Loucy (cell line): ENCODE results near the gene SPRY4.
A peak's percentile ranks its signal among the peaks of the same experiment; 100 is the strongest.

Source experiments
- H2AFZ ChIP-seq: fragments of 200-600 bp; sonication (generic); 2 replicates; pipeline ENCODE4 v1.6.0; 2016; ENCODE audit warnings: antibody characterized with exemption, mild to moderate bottlenecking, low read length, moderate library complexity
- H3F3A ChIP-seq: fragments of 200-600 bp; 2 replicates; pipeline ENCODE4 v1.6.0; 2016; ENCODE audit warnings: antibody characterized with exemption, low read depth, mild to moderate bottlenecking
- H3K27me3 ChIP-seq: fragments of 200-600 bp; sonication (generic); 2 replicates; pipeline ENCODE4 v1.6.1; 2014; ENCODE audit warnings: low read length, mild to moderate bottlenecking; ENCODE audit not compliant: insufficient read depth, poor library complexity, severe bottlenecking
- H3K36me3 ChIP-seq: fragments of 200-600 bp; sonication (generic); 2 replicates; pipeline ENCODE4 v1.6.1; 2016; ENCODE audit warnings: low read length; ENCODE audit not compliant: insufficient read depth
- H3K4me1 ChIP-seq: fragments of 200-600 bp; sonication (generic); 2 replicates; pipeline ENCODE4 v1.5.1; 2014; ENCODE audit warnings: low read length, mild to moderate bottlenecking; ENCODE audit not compliant: insufficient read depth, poor library complexity, severe bottlenecking
- H3K4me2 ChIP-seq: fragments of 200-600 bp; sonication (generic); 2 replicates; pipeline ENCODE4 v1.6.0; 2014; ENCODE audit warnings: antibody characterized with exemption, low read length, low read depth, mild to moderate bottlenecking; ENCODE audit not compliant: poor library complexity, severe bottlenecking
- H3K4me3 ChIP-seq: fragments of 200-600 bp; sonication (generic); 2 replicates; pipeline ENCODE4 v1.5.1; 2014; ENCODE audit warnings: low read length, mild to moderate bottlenecking, mixed read lengths; ENCODE audit not compliant: poor library complexity, severe bottlenecking
- H3K79me2 ChIP-seq: fragments of 200-600 bp; sonication (generic); 2 replicates; pipeline ENCODE4 v1.6.1; 2014; ENCODE audit warnings: low read length; ENCODE audit not compliant: insufficient read depth
- H3K9ac ChIP-seq: fragments of 200-600 bp; sonication (generic); 2 replicates; pipeline ENCODE4 v1.6.0; 2014; ENCODE audit warnings: mild to moderate bottlenecking, low read depth, low read length, moderate library complexity; ENCODE audit not compliant: poor library complexity, severe bottlenecking
- H3K9me2 ChIP-seq: fragments of 200-600 bp; sonication (generic); replicated peaks from 2 replicates; pipeline ENCODE4 v1.6.1; 2016; ENCODE audit warnings: low read depth, low read length, mixed read lengths
- H3K9me3 ChIP-seq: fragments of 200-600 bp; sonication (generic); 2 replicates; pipeline ENCODE4 v1.6.1; 2014; ENCODE audit warnings: mild to moderate bottlenecking, antibody characterized with exemption, low read length, low read depth; ENCODE audit not compliant: insufficient read depth
- H4K20me1 ChIP-seq: fragments of 200-600 bp; sonication (generic); 2 replicates; pipeline ENCODE4 v1.6.0; 2014; ENCODE audit warnings: antibody characterized with exemption, low read length, mild to moderate bottlenecking; ENCODE audit not compliant: insufficient read depth, poor library complexity, severe bottlenecking
- EZH2phosphoT487 ChIP-seq: fragments of 200-600 bp; IDR thresholded peaks from 2 replicates; pipeline ENCODE4 v1.6.1; 2018; ENCODE audit warnings: antibody characterized with exemption, mild to moderate bottlenecking, moderate library complexity, borderline replicate concordance
- TF ChIP-seq, protein P1 (sequence below): fragments of 200-600 bp; sonication (generic); conservative IDR thresholded peaks from 2 replicates; pipeline ENCODE4 v1.5.1; 2014; ENCODE audit warnings: mild to moderate bottlenecking, antibody characterized with exemption, low read length

Gene SPRY4

DNA sequence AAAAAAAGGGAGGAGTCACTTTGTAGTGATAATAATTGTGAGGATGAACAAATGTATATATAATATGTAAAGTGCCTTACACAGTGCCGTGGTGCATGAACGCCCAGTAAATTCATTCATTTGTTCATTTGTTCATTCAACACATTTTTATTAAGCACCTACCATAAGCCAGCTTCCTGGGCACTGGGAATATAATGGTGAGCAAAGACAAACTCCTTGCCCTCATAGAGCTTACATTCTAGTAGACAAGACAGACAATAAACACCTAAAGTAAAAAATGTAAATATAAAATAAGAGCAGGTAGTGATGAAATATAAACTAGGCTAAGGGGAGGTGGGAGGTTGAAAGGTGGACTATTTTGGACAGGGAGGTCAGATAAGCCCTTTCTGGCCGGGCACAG is 32.0 kb downstream of the SPRY4 start:
- no peaks in the 10 kb centered on the region for H3F3A ChIP-seq
- no peaks in the 10 kb centered on the region for H3K9me3 ChIP-seq
- H2AFZ ChIP-seq: no peak overlapping the region
- no peaks in the 10 kb centered on the region for H3K27me3 ChIP-seq
- H4K20me1 ChIP-seq: no peaks in the 10 kb centered on the region
- H3K9me2 ChIP-seq: no peaks in the 10 kb centered on the region
- H3K4me3 ChIP-seq: no peak overlapping the region
- no peak overlapping the region for H3K9ac ChIP-seq
- H3K4me1 ChIP-seq: peaks cover 10% of the 10 kb centered on the region
- TF ChIP-seq, protein P1, sequence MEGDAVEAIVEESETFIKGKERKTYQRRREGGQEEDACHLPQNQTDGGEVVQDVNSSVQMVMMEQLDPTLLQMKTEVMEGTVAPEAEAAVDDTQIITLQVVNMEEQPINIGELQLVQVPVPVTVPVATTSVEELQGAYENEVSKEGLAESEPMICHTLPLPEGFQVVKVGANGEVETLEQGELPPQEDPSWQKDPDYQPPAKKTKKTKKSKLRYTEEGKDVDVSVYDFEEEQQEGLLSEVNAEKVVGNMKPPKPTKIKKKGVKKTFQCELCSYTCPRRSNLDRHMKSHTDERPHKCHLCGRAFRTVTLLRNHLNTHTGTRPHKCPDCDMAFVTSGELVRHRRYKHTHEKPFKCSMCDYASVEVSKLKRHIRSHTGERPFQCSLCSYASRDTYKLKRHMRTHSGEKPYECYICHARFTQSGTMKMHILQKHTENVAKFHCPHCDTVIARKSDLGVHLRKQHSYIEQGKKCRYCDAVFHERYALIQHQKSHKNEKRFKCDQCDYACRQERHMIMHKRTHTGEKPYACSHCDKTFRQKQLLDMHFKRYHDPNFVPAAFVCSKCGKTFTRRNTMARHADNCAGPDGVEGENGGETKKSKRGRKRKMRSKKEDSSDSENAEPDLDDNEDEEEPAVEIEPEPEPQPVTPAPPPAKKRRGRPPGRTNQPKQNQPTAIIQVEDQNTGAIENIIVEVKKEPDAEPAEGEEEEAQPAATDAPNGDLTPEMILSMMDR: no peak
- no peak for TF ChIP-seq EZH2phosphoT487
- no peaks in the 10 kb centered on the region for H3K79me2 ChIP-seq
- no peaks in the 10 kb centered on the region for H3K36me3 ChIP-seq
- H3K4me2 ChIP-seq: no peak overlapping the region

DNA sequence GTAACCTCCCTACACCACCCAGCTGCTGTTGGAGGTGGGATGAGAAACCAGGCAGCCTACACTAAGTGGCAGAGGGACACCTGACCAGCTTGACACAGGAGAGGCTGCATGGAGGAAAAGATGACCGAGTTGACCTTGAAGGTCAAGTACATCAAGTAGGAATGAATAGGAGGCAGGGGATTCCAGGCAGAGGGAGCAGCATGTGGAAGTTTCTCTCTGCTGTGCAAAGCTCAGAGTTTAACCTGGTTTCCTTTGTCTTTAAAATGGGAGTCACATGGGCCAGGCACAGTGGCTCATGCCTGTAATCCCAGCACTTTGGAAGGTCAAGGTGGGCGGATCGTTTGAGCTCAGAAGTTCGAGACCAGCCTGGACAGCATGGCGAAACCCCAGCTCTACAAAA is 32.6 kb downstream of the SPRY4 start:
- Histone ChIP-seq H3K4me1 (peaks cover 10% of the 10 kb centered on the region), H4K20me1 (no peaks in the 10 kb centered on the region)

DNA sequence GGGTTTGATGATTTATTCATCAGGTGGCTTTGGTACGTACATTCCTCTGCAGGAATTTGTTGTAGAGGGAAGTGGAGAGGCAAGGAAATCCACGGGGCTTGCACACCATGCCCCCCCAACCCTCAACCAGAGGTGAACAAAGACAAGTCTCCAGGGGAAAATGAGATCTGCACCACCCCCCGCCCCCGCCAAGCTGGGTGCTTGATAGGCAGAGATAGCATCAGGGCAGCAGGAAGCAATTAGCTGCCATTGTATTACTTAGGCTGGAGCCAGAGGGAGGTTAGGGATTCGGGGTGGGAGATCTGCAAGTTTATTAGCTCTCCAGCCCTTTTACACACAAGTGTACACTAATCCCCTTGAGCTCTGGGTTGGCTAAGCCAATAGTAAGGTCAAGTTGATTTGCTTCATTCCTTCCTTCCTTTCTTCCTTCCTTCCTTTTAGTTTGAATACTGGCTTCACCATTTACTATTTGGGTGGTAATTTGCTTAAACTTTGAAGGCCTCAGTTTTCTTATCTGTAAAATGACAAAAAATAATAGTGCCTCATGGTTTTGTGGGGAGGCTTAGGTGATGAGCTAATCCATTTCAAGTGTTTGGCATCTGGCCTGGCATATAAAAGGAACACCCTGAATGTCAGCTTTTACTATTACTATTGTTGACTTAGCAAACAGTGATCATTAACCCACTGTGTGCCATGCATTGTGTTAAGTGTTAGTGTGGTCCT is 34.1 kb downstream of the SPRY4 start:
- H2AFZ ChIP-seq: no peak overlapping the region
- H3K9me3 ChIP-seq: no peaks in the 10 kb centered on the region
- H3K9me2 ChIP-seq: no peaks in the 10 kb centered on the region
- H3K27me3 ChIP-seq: no peaks in the 10 kb centered on the region
- H3K4me2 ChIP-seq: peak overlapping the region; percentile 12
- H3F3A ChIP-seq: no peaks in the 10 kb centered on the region
- H3K79me2 ChIP-seq: no peaks in the 10 kb centered on the region
- TF ChIP-seq EZH2phosphoT487: no peak
- TF ChIP-seq, protein P1: no peak
- peaks cover 10% of the 10 kb centered on the region for H3K4me1 ChIP-seq
- no peak overlapping the region for H3K9ac ChIP-seq
- no peaks in the 10 kb centered on the region for H3K36me3 ChIP-seq
- no peaks in the 10 kb centered on the region for H4K20me1 ChIP-seq
- H3K4me3 ChIP-seq: no peak overlapping the region

More for the DNA sequence above, 32.6 kb downstream of the SPRY4 start:
- Histone ChIP-seq H3K4me2 (no peak overlapping the region), H3F3A (no peaks in the 10 kb centered on the region), H3K9me3 (no peaks in the 10 kb centered on the region), H3K36me3 (no peaks in the 10 kb centered on the region), H3K79me2 (no peaks in the 10 kb centered on the region), H3K4me3 (no peak overlapping the region), H3K9ac (no peak overlapping the region), H2AFZ (no peak overlapping the region), H3K9me2 (no peaks in the 10 kb centered on the region), H3K27me3 (no peaks in the 10 kb centered on the region)
- TF ChIP-seq, protein P1: no peak
- TF ChIP-seq EZH2phosphoT487: no peak
